HepG2 (cell line): ENCODE results near the gene NOM1.
A peak's percentile ranks its signal among the peaks of the same experiment; 100 is the strongest.

ENCODE experiments used
- FIP1L1 ChIP-seq: fragments of 200-400 bp; formaldehyde crosslinking; IDR thresholded peaks from 2 replicates; pipeline ENCODE4 v1.6.1; 2018; ENCODE audit warnings: low read depth, mild to moderate bottlenecking, low read length, moderate library complexity, borderline replicate concordance; ENCODE audit not compliant: insufficient read depth
- HNRNPUL1 ChIP-seq: fragments of 200-400 bp; formaldehyde crosslinking; IDR thresholded peaks from 2 replicates; pipeline ENCODE4 v1.6.1; 2017; ENCODE audit warnings: low read depth, mild to moderate bottlenecking, low read length, moderate library complexity
- POLR2A ChIP-seq, 2 experiments: IDR thresholded peaks; 2 replicates each; pipeline ENCODE4 v1.6.1; 2011; ENCODE audit warnings: low read depth in 2 of 2, low read length in 2 of 2, mild to moderate bottlenecking in 1 of 2, moderate library complexity in 1 of 2; ENCODE audit not compliant: insufficient read depth in 1 of 2
- RAD21 ChIP-seq: fragments of 450-650 bp; formaldehyde crosslinking; IDR thresholded peaks from 2 replicates; pipeline ENCODE4 v1.5.0; 2020; ENCODE audit warnings: mild to moderate bottlenecking
- RELA ChIP-seq: sonication (generic); formaldehyde crosslinking; IDR thresholded peaks from 2 replicates; pipeline ENCODE4 v1.4.0; 2020; ENCODE audit warnings: missing genetic modification reagents
- TAF1 ChIP-seq: sonication (generic); formaldehyde crosslinking; IDR thresholded peaks from 2 replicates; pipeline ENCODE4 v1.4.0; 2020; ENCODE audit warnings: missing genetic modification reagents
- U2AF1 ChIP-seq: fragments of 200-400 bp; formaldehyde crosslinking; optimal IDR thresholded peaks from 2 replicates; pipeline ENCODE3; 2017; ENCODE audit warnings: mild to moderate bottlenecking, low read depth, low read length
- ZNF441 ChIP-seq: sonication (generic); formaldehyde crosslinking; IDR thresholded peaks from 2 replicates; pipeline ENCODE4 v1.7.0; 2021; ENCODE audit warnings: missing genetic modification reagents, borderline replicate concordance
- TF ChIP-seq, protein P1 (sequence below): sonication (generic); formaldehyde crosslinking; IDR thresholded peaks from 2 replicates; pipeline ENCODE4 v1.5.0; 2020; ENCODE audit warnings: mild to moderate bottlenecking, missing genetic modification reagents, moderate library complexity
- TF ChIP-seq, protein P2 (sequence below): sonication (generic); formaldehyde crosslinking; IDR thresholded peaks from 2 replicates; pipeline ENCODE4 v1.4.0; 2020; ENCODE audit warnings: missing genetic modification reagents

DNA sequence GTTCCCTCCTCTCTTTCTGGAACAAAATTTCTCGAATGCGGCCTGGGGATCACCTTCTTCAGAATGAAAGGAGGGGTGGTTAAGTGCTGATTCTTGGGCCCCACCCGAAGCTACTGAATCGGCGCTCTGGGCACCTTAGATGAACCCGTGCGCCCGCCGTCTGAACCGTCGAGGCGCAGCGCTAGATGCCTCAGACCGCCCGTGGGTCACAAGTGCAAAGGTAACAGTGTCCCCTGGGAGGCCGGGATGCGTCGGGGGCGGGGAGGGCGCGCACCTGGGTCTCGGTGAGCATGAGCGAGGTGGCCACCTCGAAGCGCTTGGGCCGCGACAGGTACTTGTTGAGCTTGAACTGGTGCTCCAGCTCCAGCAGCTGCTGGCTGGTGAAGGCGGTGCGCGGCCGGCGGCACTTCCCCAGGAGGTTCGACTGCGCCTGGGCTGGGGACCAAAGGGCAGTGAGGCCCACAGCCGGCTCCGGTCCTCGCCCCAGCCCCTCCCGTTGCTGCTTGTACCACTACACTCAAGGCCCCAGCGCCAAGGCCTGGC is 56.8 kb downstream of the NOM1 start:
- no peak for TF ChIP-seq POLR2A (IDR thresholded peaks at IDR 0.05; ENCODE audit: insufficient read depth in 1 of 2, low read depth in 2 of 2, low read length in 2 of 2)
- no peak for TF ChIP-seq ZNF441
- no peak for TF ChIP-seq U2AF1
- no peak for TF ChIP-seq HNRNPUL1
- no peak for TF ChIP-seq RAD21 (CRISPR knock-in tag)
- 0 out of 2 replicates have a peak, but pooled peaks have one; percentile 24 for TF ChIP-seq TAF1
- no peak for TF ChIP-seq FIP1L1
- TF ChIP-seq, protein P1, sequence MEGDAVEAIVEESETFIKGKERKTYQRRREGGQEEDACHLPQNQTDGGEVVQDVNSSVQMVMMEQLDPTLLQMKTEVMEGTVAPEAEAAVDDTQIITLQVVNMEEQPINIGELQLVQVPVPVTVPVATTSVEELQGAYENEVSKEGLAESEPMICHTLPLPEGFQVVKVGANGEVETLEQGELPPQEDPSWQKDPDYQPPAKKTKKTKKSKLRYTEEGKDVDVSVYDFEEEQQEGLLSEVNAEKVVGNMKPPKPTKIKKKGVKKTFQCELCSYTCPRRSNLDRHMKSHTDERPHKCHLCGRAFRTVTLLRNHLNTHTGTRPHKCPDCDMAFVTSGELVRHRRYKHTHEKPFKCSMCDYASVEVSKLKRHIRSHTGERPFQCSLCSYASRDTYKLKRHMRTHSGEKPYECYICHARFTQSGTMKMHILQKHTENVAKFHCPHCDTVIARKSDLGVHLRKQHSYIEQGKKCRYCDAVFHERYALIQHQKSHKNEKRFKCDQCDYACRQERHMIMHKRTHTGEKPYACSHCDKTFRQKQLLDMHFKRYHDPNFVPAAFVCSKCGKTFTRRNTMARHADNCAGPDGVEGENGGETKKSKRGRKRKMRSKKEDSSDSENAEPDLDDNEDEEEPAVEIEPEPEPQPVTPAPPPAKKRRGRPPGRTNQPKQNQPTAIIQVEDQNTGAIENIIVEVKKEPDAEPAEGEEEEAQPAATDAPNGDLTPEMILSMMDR (CRISPR knock-in tag): no peak
- TF ChIP-seq, protein P2, sequence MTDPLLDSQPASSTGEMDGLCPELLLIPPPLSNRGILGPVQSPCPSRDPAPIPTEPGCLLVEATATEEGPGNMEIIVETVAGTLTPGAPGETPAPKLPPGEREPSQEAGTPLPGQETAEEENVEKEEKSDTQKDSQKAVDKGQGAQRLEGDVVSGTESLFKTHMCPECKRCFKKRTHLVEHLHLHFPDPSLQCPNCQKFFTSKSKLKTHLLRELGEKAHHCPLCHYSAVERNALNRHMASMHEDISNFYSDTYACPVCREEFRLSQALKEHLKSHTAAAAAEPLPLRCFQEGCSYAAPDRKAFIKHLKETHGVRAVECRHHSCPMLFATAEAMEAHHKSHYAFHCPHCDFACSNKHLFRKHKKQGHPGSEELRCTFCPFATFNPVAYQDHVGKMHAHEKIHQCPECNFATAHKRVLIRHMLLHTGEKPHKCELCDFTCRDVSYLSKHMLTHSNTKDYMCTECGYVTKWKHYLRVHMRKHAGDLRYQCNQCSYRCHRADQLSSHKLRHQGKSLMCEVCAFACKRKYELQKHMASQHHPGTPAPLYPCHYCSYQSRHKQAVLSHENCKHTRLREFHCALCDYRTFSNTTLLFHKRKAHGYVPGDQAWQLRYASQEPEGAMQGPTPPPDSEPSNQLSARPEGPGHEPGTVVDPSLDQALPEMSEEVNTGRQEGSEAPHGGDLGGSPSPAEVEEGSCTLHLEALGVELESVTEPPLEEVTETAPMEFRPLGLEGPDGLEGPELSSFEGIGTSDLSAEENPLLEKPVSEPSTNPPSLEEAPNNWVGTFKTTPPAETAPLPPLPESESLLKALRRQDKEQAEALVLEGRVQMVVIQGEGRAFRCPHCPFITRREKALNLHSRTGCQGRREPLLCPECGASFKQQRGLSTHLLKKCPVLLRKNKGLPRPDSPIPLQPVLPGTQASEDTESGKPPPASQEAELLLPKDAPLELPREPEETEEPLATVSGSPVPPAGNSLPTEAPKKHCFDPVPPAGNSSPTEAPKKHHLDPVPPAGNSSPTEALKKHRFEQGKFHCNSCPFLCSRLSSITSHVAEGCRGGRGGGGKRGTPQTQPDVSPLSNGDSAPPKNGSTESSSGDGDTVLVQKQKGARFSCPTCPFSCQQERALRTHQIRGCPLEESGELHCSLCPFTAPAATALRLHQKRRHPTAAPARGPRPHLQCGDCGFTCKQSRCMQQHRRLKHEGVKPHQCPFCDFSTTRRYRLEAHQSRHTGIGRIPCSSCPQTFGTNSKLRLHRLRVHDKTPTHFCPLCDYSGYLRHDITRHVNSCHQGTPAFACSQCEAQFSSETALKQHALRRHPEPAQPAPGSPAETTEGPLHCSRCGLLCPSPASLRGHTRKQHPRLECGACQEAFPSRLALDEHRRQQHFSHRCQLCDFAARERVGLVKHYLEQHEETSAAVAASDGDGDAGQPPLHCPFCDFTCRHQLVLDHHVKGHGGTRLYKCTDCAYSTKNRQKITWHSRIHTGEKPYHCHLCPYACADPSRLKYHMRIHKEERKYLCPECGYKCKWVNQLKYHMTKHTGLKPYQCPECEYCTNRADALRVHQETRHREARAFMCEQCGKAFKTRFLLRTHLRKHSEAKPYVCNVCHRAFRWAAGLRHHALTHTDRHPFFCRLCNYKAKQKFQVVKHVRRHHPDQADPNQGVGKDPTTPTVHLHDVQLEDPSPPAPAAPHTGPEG (CRISPR knock-in tag): no peak
- no peak for TF ChIP-seq RELA (CRISPR knock-in tag)
